HG03442 (cell line): ENCODE results near the gene NR4A2.

Source experiments
- ATAC-seq: cut with Tn5 transposase; IDR thresholded peaks from one replicate; pipeline ENCODE4 v1.9.1; 2021; ENCODE audit warnings: mild to moderate bottlenecking, moderate library complexity; ENCODE audit not compliant: unreplicated experiment

Gene NR4A2

GRCh38 chr2:156340804-156341451, 8.4 kb upstream of the NR4A2 start:
- no peak for ATAC-seq

GRCh38 chr2:156340377-156340776, 7.9 kb upstream of the NR4A2 start:
- no peak for ATAC-seq

GRCh38 chr2:156339865-156340264, 7.3 kb upstream of the NR4A2 start:
- no peak for ATAC-seq

GRCh38 chr2:156339110-156339847, 6.8 kb upstream of the NR4A2 start:
- ATAC-seq: no peak

GRCh38 chr2:156338578-156338977, 6.1 kb upstream of the NR4A2 start:
- ATAC-seq: no peak

- ATAC-seq: peak; percentile 11
Observed at GRCh38 chr2:156334496-156335478, 2.3 kb upstream of the NR4A2 start.

- peak; percentile 28 for ATAC-seq
Observed at GRCh38 chr2:156333951-156334495, 1.5 kb upstream of the NR4A2 start.

- ATAC-seq: peak; percentile 17
Observed at GRCh38 chr2:156333274-156333950, 891 bp upstream of the NR4A2 start.

- ATAC-seq: peak; percentile 11
Observed at GRCh38 chr2:156332284-156332533, 312 bp downstream of the NR4A2 start.

- ATAC-seq: no peak
Observed at GRCh38 chr2:156331572-156332283, 793 bp downstream of the NR4A2 start.

GRCh38 chr2:156329927-156330726, 2.4 kb downstream of the NR4A2 start:
- ATAC-seq: no peak

- ATAC-seq: no peak
Observed at GRCh38 chr2:156329031-156329926, 3.2 kb downstream of the NR4A2 start.

GRCh38 chr2:156327835-156328695, 4.5 kb downstream of the NR4A2 start:
- ATAC-seq: no peak

- no peak for ATAC-seq
Observed at GRCh38 chr2:156326526-156327095, 5.9 kb downstream of the NR4A2 start.

GRCh38 chr2:156325688-156326525, 6.6 kb downstream of the NR4A2 start:
- ATAC-seq: no peak

- no peak for ATAC-seq
Observed at GRCh38 chr2:156323754-156324153, 8.8 kb downstream of the NR4A2 start.
